Left lung (tissue), 14 donors: ENCODE results near the gene C11orf71. TPM values are rescaled to one million over a fixed set of nuclear protein-coding genes. Genes with fewer than 3 reads are reported as not detected.

Source experiments
- ATAC-seq: fragments of 200-7000 bp; cut with Tn5 transposase; one replicate; pipeline ENCODE4 v1.9.1; 2020; ENCODE audit warnings: moderate library complexity
- DNase-seq, 4 donors: peaks; one replicate each; pipeline ENCODE4 v3.0.0-alpha.2; 2013 to 2020
- H3K27ac ChIP-seq, 2 donors: fragments of 200-600 bp; sonication (generic) in 1 of 2; one replicate each; pipeline versions ENCODE4 v1.5.0 to v1.8.0; 2020 to 2021
- H3K27me3 ChIP-seq, 2 donors: fragments of 200-600 bp; sonication (generic) in 1 of 2; one replicate each; pipeline versions ENCODE4 v1.5.0 to v1.8.0; 2020 to 2021
- H3K36me3 ChIP-seq, 2 donors: fragments of 200-600 bp; sonication (generic) in 1 of 2; one replicate each; pipeline versions ENCODE4 v1.5.0 to v1.8.0; 2020 to 2021
- H3K4me1 ChIP-seq, 2 donors: fragments of 200-600 bp; one replicate each; pipeline ENCODE4 v1.8.0; 2021
- H3K4me3 ChIP-seq, 2 donors: fragments of 200-600 bp; sonication (generic) in 1 of 2; one replicate each; pipeline versions ENCODE4 v1.5.0 to v1.8.0; 2020 to 2021; ENCODE audit warnings: mild to moderate bottlenecking in 1 of 2
- H3K9me3 ChIP-seq, 2 donors: fragments of 200-600 bp; sonication (generic) in 1 of 2; one replicate each; pipeline versions ENCODE4 v1.5.0 to v1.8.0; 2020 to 2021
- CTCF ChIP-seq, 2 donors: fragments of 200-600 bp; sonication (generic) in 1 of 2; IDR thresholded peaks; one replicate each; pipeline versions ENCODE4 v1.5.0 to v1.8.0; 2021; ENCODE audit warnings: antibody characterized with exemption in 2 of 2
- intact Hi-C, 2 donors: fragments of 100-400 bp; cut with DNase I; formaldehyde crosslinking; loops; one replicate each; pipeline versions ENCODE4 v1.11.2 to v1.14.2; 2022
- long read RNA-seq, 12 donors: library from polyadenylated mRNA in 2 of 12; unstranded in 2 of 12; transcript quantifications; one replicate each; pipeline ENCODE4 v2.0.0 and lab custom pipeline, GENCODE V29; 2019 to 2026
- polyA plus RNA-seq, 6 donors: library from polyadenylated mRNA; unstranded; fragments of 120-200 nt; gene quantifications; one replicate each; pipeline ENCODE4 v1.2.1, GENCODE V29; 2013; ENCODE audit not compliant: insufficient read length in 6 of 6
- total RNA-seq, 2 donors: library from RNA; stranded (reverse); fragmentation: NEBNext Ultra II Directional; extraction: Animal tissue kit (Norgen Biotek cat#: 25700); gene quantifications; one replicate each; pipeline ENCODE4 v1.2.1, GENCODE V29; 2021
- donor health status: DM: no; HTN: yes; CAD: no.
- donor health status: DM: no; HTN: no; CAD: no.

Gene C11orf71
- total RNA-seq (1 to 10 TPM; 6.5 to 8.8 TPM), polyA plus RNA-seq (10 to 100 TPM in 3 of 6 donors, 1 to 10 TPM in 3; 8.8 to 11.3 (median 10.0) TPM)
- long read RNA-seq, donor 1, transcript C11orf71-202 (1 exons, 1,980 nt): major isoform, 37 of 37 reads
- long read RNA-seq, donor 1, partial matches to known transcripts: 0 of 37 reads
- long read RNA-seq, donor 1, other reads (novel, unspliced or antisense): 0 of 37 reads
- long read RNA-seq, donor 2, transcript C11orf71-202 (1 exons, 1,980 nt): major isoform, 26 of 60 reads
- long read RNA-seq, donor 2, partial matches to known transcripts: 22 of 60 reads
- long read RNA-seq, donor 2, other reads (novel, unspliced or antisense): 12 of 60 reads
- long read RNA-seq, donor 3, transcript C11orf71-202 (1 exons, 1,980 nt): major isoform, 24 of 24 reads
- long read RNA-seq, donor 3, partial matches to known transcripts: 0 of 24 reads
- long read RNA-seq, donor 3, other reads (novel, unspliced or antisense): 0 of 24 reads
- long read RNA-seq, donor 4, partial matches to known transcripts: 0 of 2 reads
- long read RNA-seq, donor 4, other reads (novel, unspliced or antisense): 0 of 2 reads
- long read RNA-seq, donor 5, transcript C11orf71-202 (1 exons, 1,980 nt): major isoform, 26 of 26 reads
- long read RNA-seq, donor 5, partial matches to known transcripts: 0 of 26 reads
- long read RNA-seq, donor 5, other reads (novel, unspliced or antisense): 0 of 26 reads
- long read RNA-seq, donor 6, transcript C11orf71-202 (1 exons, 1,980 nt): major isoform, 17 of 17 reads
- long read RNA-seq, donor 6, partial matches to known transcripts: 0 of 17 reads
- long read RNA-seq, donor 6, other reads (novel, unspliced or antisense): 0 of 17 reads
- long read RNA-seq, donor 7, transcript C11orf71-202 (1 exons, 1,980 nt): major isoform, 15 of 33 reads
- long read RNA-seq, donor 7, partial matches to known transcripts: 8 of 33 reads
- long read RNA-seq, donor 7, other reads (novel, unspliced or antisense): 10 of 33 reads
- long read RNA-seq, donor 8, transcript C11orf71-202 (1 exons, 1,980 nt): major isoform, 12 of 12 reads
- long read RNA-seq, donor 8, partial matches to known transcripts: 0 of 12 reads
- long read RNA-seq, donor 8, other reads (novel, unspliced or antisense): 0 of 12 reads
- long read RNA-seq, donor 9, partial matches to known transcripts: 0 of 1 reads
- long read RNA-seq, donor 9, other reads (novel, unspliced or antisense): 0 of 1 reads
- long read RNA-seq, donor 10, transcript C11orf71-202 (1 exons, 1,980 nt): major isoform, 8 of 8 reads
- long read RNA-seq, donor 10, partial matches to known transcripts: 0 of 8 reads
- long read RNA-seq, donor 10, other reads (novel, unspliced or antisense): 0 of 8 reads
- long read RNA-seq, donor 11, transcript C11orf71-202 (1 exons, 1,980 nt): major isoform, 32 of 32 reads
- long read RNA-seq, donor 11, partial matches to known transcripts: 0 of 32 reads
- long read RNA-seq, donor 11, other reads (novel, unspliced or antisense): 0 of 32 reads
- long read RNA-seq, donor 12, transcript C11orf71-202 (1 exons, 1,980 nt): major isoform, 22 of 53 reads
- long read RNA-seq, donor 12, partial matches to known transcripts: 19 of 53 reads
- long read RNA-seq, donor 12, other reads (novel, unspliced or antisense): 12 of 53 reads

GRCh38 chr11:114400216-114400914, at the start of gene C11orf71, which contains the start of gene RBM7:
TSS of gene C11orf71 (minus strand) at chr11:114400511. CDS start at chr11:114400331, 180 bp downstream.
TSS of gene RBM7 (plus strand) at chr11:114400666. CDS start at chr11:114400672, 6 bp downstream.
- intact Hi-C loops: no loop called here
- peak within 1 kb of the TSS; percentile 59 to 72 for H3K4me3 ChIP-seq
- no peaks in the 10 kb centered on the region for H3K27me3 ChIP-seq
- H3K36me3 ChIP-seq: peaks cover 0 to 10% of the 10 kb centered on the region in 2 donors
- ATAC-seq (peak; percentile 96), DNase-seq (peak; percentile 97 to 99 (median 99))
- H3K27ac ChIP-seq: peak within 1 kb of the TSS; percentile 99
- no peaks in the 10 kb centered on the region for H3K9me3 ChIP-seq
- peaks cover 19 to 71% of the 10 kb centered on the region in 2 donors for H3K4me1 ChIP-seq
- TF ChIP-seq CTCF (IDR thresholded peaks at IDR 0.05): peak in 1 of 2 donors; percentile 20

- no peaks in the 10 kb centered on the region for H3K27me3 ChIP-seq
- peaks cover 0 to 41% of the 10 kb centered on the region in 2 donors for H3K36me3 ChIP-seq
- H3K4me3 ChIP-seq: no peak overlapping the region
- no peak overlapping the region for H3K27ac ChIP-seq
- intact Hi-C loops: no loop called here
- ATAC-seq (no peak), DNase-seq (no peak)
- no peak for TF ChIP-seq CTCF (IDR thresholded peaks at IDR 0.05)
- no peaks in the 10 kb centered on the region for H3K4me1 ChIP-seq
- no peaks in the 10 kb centered on the region for H3K9me3 ChIP-seq
Observed at GRCh38 chr11:114449845-114450244, 49.5 kb upstream of the C11orf71 start.

GRCh38 chr11:114448749-114449482, 48.6 kb upstream of the C11orf71 start:
- ATAC-seq (no peak), DNase-seq (no peak)
- no peak for TF ChIP-seq CTCF (IDR thresholded peaks at IDR 0.05)
- intact Hi-C loops: no loop called here
- Histone ChIP-seq H3K4me1 (no peaks in the 10 kb centered on the region), H3K27me3 (no peaks in the 10 kb centered on the region), H3K27ac (no peak overlapping the region), H3K4me3 (no peak overlapping the region), H3K9me3 (no peaks in the 10 kb centered on the region), H3K36me3 (peaks cover 0 to 48% of the 10 kb centered on the region in 2 donors)

GRCh38 chr11:114447892-114448291, 47.6 kb upstream of the C11orf71 start:
- ATAC-seq (no peak), DNase-seq (no peak)
- peaks cover 0 to 43% of the 10 kb centered on the region in 2 donors for H3K36me3 ChIP-seq
- no peak overlapping the region for H3K4me3 ChIP-seq
- H3K9me3 ChIP-seq: no peaks in the 10 kb centered on the region
- intact Hi-C loops: no loop called here
- no peaks in the 10 kb centered on the region for H3K27me3 ChIP-seq
- no peak for TF ChIP-seq CTCF (IDR thresholded peaks at IDR 0.05)
- no peak overlapping the region for H3K27ac ChIP-seq
- no peaks in the 10 kb centered on the region for H3K4me1 ChIP-seq
